ENCODE results near the gene SRPK2. TPM values are rescaled to one million over a fixed set of nuclear protein-coding genes. Genes with fewer than 3 reads are reported as not detected.

Gene SRPK2
- total and polyA plus RNA-seq, 8 donors = 7.6 to 109 (median 24.4) TPM

GRCh38 chr7:105157278-105157677 lies 231.4 kb downstream of the SRPK2 start:
- H3K27me3 ChIP-seq = no peaks in the 10 kb centered on the region
- WGBS, 5 donors = 90 to 94% (median 92%) methylated on average over 3 of the region's 3 CpGs
- TF ChIP-seq POLR2AphosphoS5 (IDR thresholded peaks at IDR 0.05) = no peak
- TF ChIP-seq POLR2A (IDR thresholded peaks at IDR 0.05) = no peak
- TF ChIP-seq EP300 (IDR thresholded peaks at IDR 0.05) = no peak
- no peak overlapping the region for H3K4me3 ChIP-seq
- H3K36me3 ChIP-seq = peaks cover 0 to 29% (median 15%) of the 10 kb centered on the region in 4 donors
- intact Hi-C loops (cut with DNase I; ENCODE audit: low total_unique reads) = no loop called here
- no peaks in the 10 kb centered on the region for H3K4me1 ChIP-seq
- no peak overlapping the region for H3K27ac ChIP-seq
- H3K9me3 ChIP-seq = no peaks in the 10 kb centered on the region
- no peak for DNase-seq

- TF ChIP-seq POLR2AphosphoS5 (IDR thresholded peaks at IDR 0.05) (no peak), EP300 (IDR thresholded peaks at IDR 0.05) (no peak), CTCF (IDR thresholded peaks at IDR 0.05) (no peak), POLR2A (IDR thresholded peaks at IDR 0.05) (no peak)
- intact Hi-C loops (cut with DNase I; ENCODE audit: low total_unique reads) = no loop called here
- DNase-seq = no peak
- Histone ChIP-seq H3K9me3 (no peaks in the 10 kb centered on the region), H3K27ac (no peak overlapping the region), H3K4me1 (no peaks in the 10 kb centered on the region), H3K4me3 (no peak overlapping the region), H3K27me3 (no peaks in the 10 kb centered on the region), H3K36me3 (peaks cover 0 to 29% (median 15%) of the 10 kb centered on the region in 4 donors)
- 87 to 99% (median 97%) methylated on average over 2 of the region's 2 CpGs for WGBS, 5 donors
Observed at GRCh38 chr7:105156731-105157130, 232.0 kb downstream of the SRPK2 start.

- intact Hi-C loops (cut with DNase I; ENCODE audit: low total_unique reads) = no loop called here
- Histone ChIP-seq H3K36me3 (peaks cover 0 to 15% (median 10%) of the 10 kb centered on the region in 4 donors), H3K9me3 (no peaks in the 10 kb centered on the region), H3K27ac (no peak overlapping the region), H3K4me1 (no peaks in the 10 kb centered on the region), H3K4me3 (no peak overlapping the region), H3K27me3 (no peaks in the 10 kb centered on the region)
- no peak for DNase-seq
- WGBS, 5 donors = 53 to 66% (median 59%) methylated on average over 2 of the region's 2 CpGs
- no peak for TF ChIP-seq EP300 (IDR thresholded peaks at IDR 0.05)
- no peak for TF ChIP-seq POLR2A (IDR thresholded peaks at IDR 0.05)
- TF ChIP-seq POLR2AphosphoS5 (IDR thresholded peaks at IDR 0.05) = no peak
- no peak for TF ChIP-seq CTCF (IDR thresholded peaks at IDR 0.05)
Observed at GRCh38 chr7:105154084-105154483, 234.6 kb downstream of the SRPK2 start.

- intact Hi-C loops (cut with DNase I; ENCODE audit: low total_unique reads) = no loop called here
- no peak for TF ChIP-seq CTCF (IDR thresholded peaks at IDR 0.05)
- TF ChIP-seq POLR2A (IDR thresholded peaks at IDR 0.05) = no peak
- TF ChIP-seq POLR2AphosphoS5 (IDR thresholded peaks at IDR 0.05) = no peak
- TF ChIP-seq EP300 (IDR thresholded peaks at IDR 0.05) = no peak
- Histone ChIP-seq H3K36me3 (peaks cover 0 to 15% (median 10%) of the 10 kb centered on the region in 4 donors), H3K4me3 (no peak overlapping the region), H3K27me3 (no peaks in the 10 kb centered on the region), H3K9me3 (no peaks in the 10 kb centered on the region), H3K27ac (no peak overlapping the region), H3K4me1 (no peaks in the 10 kb centered on the region)
- 77 to 91% (median 86%) methylated on average over 5 to 6 of the region's 6 CpGs for whole genome bisulfite sequencing, 5 donors
- DNase-seq = no peak
Observed at GRCh38 chr7:105153531-105153930, 235.2 kb downstream of the SRPK2 start.

GRCh38 chr7:105151152-105151551 lies 237.6 kb downstream of the SRPK2 start:
- TF ChIP-seq POLR2AphosphoS5 (IDR thresholded peaks at IDR 0.05) (no peak), EP300 (IDR thresholded peaks at IDR 0.05) (no peak), CTCF (IDR thresholded peaks at IDR 0.05) (no peak), POLR2A (IDR thresholded peaks at IDR 0.05) (no peak)
- H3K9me3 ChIP-seq = no peaks in the 10 kb centered on the region
- H3K36me3 ChIP-seq = peaks cover 0 to 10% (median 5%) of the 10 kb centered on the region in 4 donors
- no peak overlapping the region for H3K4me3 ChIP-seq
- no peak for DNase-seq
- intact Hi-C loops (cut with DNase I; ENCODE audit: low total_unique reads) = no loop called here
- no peaks in the 10 kb centered on the region for H3K27me3 ChIP-seq
- 82 to 96% (median 92%) methylated on average over 3 of the region's 3 CpGs for WGBS, 5 donors
- H3K4me1 ChIP-seq = peaks cover 0 to 8% (median 0%) of the 10 kb centered on the region in 4 donors
- H3K27ac ChIP-seq = no peak overlapping the region
